Testis (tissue), 2 donors: Measurements from ENCODE around the gene LRRFIP1.

Experiments
- CTCF ChIP-seq, 3 experiments: fragments of 450-650 bp in 2 of 3; fragments of 200-600 bp in 1 of 3; sonication (generic) in 1 of 3; IDR thresholded peaks; one replicate each; pipeline ENCODE4 v1.5.1; 2016 to 2019; ENCODE audit warnings: antibody characterized with exemption in 3 of 3, mild to moderate bottlenecking in 2 of 3, moderate library complexity in 1 of 3
- POLR2A ChIP-seq: fragments of 450-650 bp; IDR thresholded peaks from one replicate; pipeline ENCODE4 v1.6.1; 2017; ENCODE audit warnings: antibody characterized with exemption, mild to moderate bottlenecking, moderate library complexity

GRCh38 chr2:237731663-237732062, 104.3 kb downstream of the LRRFIP1 start:
- TF ChIP-seq CTCF (IDR thresholded peaks at IDR 0.05), result no peak
- TF ChIP-seq POLR2A, result no peak
